Measurements from ENCODE around the gene C11orf58. TPM values are rescaled to one million over a fixed set of nuclear protein-coding genes. Genes with fewer than 3 reads are reported as not detected.

Gene C11orf58
- total and polyA plus RNA-seq, 3 experiments from 2014 or later, result 144 to 188 (median 163) TPM

DNA sequence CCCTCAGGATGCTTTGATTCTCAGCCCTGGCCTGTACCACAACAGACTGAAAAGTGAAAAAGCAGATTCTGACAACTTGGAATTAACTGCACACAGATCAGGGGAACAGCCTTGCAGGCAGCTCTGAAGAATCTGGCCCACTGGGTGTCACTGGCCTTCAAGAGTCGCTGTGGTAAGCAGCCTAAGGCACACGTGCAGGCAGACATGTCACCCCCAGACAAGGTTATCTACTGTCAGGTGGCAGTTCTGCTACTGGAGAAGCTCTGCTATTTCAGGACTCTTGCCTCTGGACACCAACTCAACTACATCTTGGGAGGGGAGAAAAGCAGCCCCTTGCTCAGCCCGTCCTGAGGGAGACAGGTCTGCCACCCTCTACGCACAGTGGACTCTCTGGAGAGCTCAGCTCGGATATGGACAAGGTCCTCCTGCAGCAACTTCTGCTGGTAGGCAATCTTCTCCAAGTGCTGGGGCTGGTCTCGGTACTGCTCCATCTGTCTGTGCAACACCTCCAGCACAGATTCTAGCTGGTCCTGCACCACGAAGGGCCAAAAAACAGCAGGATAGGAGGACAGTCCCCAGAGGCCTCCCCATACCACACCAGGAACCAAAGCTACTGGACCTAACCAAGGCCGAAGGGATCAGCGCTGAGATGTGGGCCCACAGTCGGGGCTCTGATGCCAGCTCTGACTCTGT lies 63.0 kb downstream of the C11orf58 start:
- peak overlapping the region in 5 of 8 donors; percentile 23 to 82 (median 69) for H3K27ac Mint-ChIP-seq
- H3K36me3 ChIP-seq (ENCODE audit: insufficient read depth, low read length), result no peaks in the 10 kb centered on the region

DNA sequence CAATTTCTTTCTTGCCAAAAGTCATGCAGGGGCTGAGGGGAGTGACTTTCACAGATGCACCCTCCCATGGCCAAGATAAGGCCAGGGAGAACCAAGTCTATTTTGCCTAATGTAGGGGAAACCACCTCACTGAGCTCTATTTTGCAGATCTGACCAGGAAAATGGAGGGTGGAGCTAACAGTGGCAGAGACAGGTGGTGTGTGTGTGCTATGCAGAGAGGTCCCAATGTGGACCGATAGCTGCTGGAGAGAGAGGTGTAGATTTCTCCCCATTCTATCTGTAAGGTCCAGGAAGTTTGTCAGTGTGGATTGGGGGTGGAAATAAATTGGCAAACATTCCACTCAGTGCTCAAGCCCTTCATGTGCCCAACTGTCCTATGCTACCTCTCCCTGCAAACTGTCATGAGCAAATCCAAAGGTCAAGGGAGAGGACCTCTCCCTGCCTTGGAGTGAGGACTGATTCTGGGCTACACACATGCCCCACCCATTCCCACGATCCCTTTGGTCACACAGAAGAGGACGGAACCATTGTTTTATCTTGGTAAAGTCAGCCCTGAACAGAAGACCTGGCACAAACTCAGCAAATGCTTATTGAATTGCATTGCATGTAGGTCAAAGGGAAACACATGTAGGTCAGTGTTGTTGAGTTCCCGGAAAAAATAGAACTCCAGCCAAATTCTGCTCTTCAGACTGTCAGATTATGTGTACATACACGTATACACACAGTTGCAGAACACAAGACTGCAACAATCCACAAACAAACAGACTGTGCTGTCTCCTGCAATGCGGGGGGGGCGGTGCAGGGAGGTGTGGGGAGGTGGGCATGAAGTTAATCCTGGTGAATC lies 65.9 kb downstream of the C11orf58 start:
- peaks cover 3 to 39% (median 31%) of the 10 kb centered on the region in 3 donors for H3K4me1 Mint-ChIP-seq
- H3K27me3 Mint-ChIP-seq, result peaks cover 1 to 15% of the 10 kb centered on the region in 2 donors
- H3K9me3 Mint-ChIP-seq, result no peaks in the 10 kb centered on the region
- no peak overlapping the region for H3K27ac ChIP-seq (ENCODE audit: low read depth, low read length)
- peak overlapping the region in 7 of 8 donors; percentile 43 to 94 (median 91) for H3K27ac Mint-ChIP-seq
- H3K36me3 ChIP-seq (ENCODE audit: insufficient read depth, low read length), result no peaks in the 10 kb centered on the region
- peak overlapping the region in 6 of 7 donors; percentile 34 to 79 (median 70) for H3K4me3 Mint-ChIP-seq
- ChIA-PET CTCF (interaction anchor here (1.4 kb wide), 1 partner anchor 16 kb away, joined by 5 read pairs; no protein-coding TSS in a partner anchor), POLR2A (interaction anchor here (0.6 kb wide), 1 partner anchor 243 kb away, joined by 3 read pairs; no protein-coding TSS in a partner anchor)
- no peaks in the 10 kb centered on the region for H3K27me3 ChIP-seq (ENCODE audit: insufficient read depth, low read length, poor library complexity, severe bottlenecking)
- DNase-seq, result no peak
- H3K36me3 Mint-ChIP-seq, result peaks cover 0 to 5% (median 3%) of the 10 kb centered on the region in 3 donors
- no peaks in the 10 kb centered on the region for H3K9me3 ChIP-seq (ENCODE audit: low read length)
- H3K4me3 ChIP-seq (ENCODE audit: low read length), result no peak overlapping the region
- H3K4me1 ChIP-seq (ENCODE audit: insufficient read depth, low read length), result no peaks in the 10 kb centered on the region

More for the DNA sequence above, 63.0 kb downstream of the C11orf58 start:
- H3K27ac ChIP-seq (ENCODE audit: low read depth, low read length), result no peak overlapping the region
- H3K9me3 ChIP-seq (ENCODE audit: low read length), result no peaks in the 10 kb centered on the region
- Mint-ChIP-seq H3K27me3 (peaks cover 1 to 12% of the 10 kb centered on the region in 2 donors), H3K4me1 (peaks cover 0 to 27% (median 22%) of the 10 kb centered on the region in 3 donors), H3K9me3 (no peaks in the 10 kb centered on the region), H3K4me3 (peak overlapping the region in 1 of 7 donors; percentile 20), H3K36me3 (peaks cover 0 to 4% (median 3%) of the 10 kb centered on the region in 3 donors)
- H3K4me3 ChIP-seq (ENCODE audit: low read length), result no peak overlapping the region
- no peaks in the 10 kb centered on the region for H3K4me1 ChIP-seq (ENCODE audit: insufficient read depth, low read length)
- DNase-seq, result no peak
- H3K27me3 ChIP-seq (ENCODE audit: insufficient read depth, low read length, poor library complexity, severe bottlenecking), result no peaks in the 10 kb centered on the region
- ChIA-PET POLR2A (no interaction called here), CTCF (interaction anchor here (1.5 to 3.4 kb wide), 3 partner anchors 13 to 19 kb away, joined by 6 to 12 read pairs (median 12); no protein-coding TSS in a partner anchor)

DNA sequence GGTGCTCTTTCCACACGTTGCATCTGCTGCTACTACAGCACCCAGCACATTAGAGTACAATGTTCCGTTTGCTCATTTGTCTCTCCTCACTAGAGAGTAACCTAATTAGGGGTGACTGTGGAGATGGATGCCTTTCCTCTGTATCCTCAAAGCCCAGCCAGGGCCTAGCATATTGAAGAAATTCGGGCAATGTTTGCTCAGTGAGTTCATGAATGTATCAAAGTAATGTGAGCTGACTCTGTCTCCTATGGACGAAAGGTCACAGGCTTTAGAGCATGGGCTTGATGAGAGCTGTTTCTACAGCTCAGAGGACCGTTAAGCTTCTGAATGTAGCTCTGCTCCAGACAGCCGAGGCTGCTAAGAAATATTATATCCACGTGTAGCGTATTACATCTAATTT lies 67.5 kb downstream of the C11orf58 start:
- Histone ChIP-seq H3K27ac (ENCODE audit: low read depth, low read length) (no peak overlapping the region), H3K4me3 (ENCODE audit: low read length) (no peak overlapping the region), H3K9me3 (ENCODE audit: low read length) (no peaks in the 10 kb centered on the region), H3K27me3 (ENCODE audit: insufficient read depth, low read length, poor library complexity, severe bottlenecking) (no peaks in the 10 kb centered on the region), H3K4me1 (ENCODE audit: insufficient read depth, low read length) (no peaks in the 10 kb centered on the region), H3K36me3 (ENCODE audit: insufficient read depth, low read length) (no peaks in the 10 kb centered on the region)
- ChIA-PET POLR2A (no interaction called here), CTCF (interaction anchor here (0.8 to 1.4 kb wide), 2 partner anchors 14 to 17 kb away, joined by 3 to 5 read pairs; no protein-coding TSS in a partner anchor)
- peaks cover 3 to 32% (median 26%) of the 10 kb centered on the region in 3 donors for H3K4me1 Mint-ChIP-seq
- H3K27ac Mint-ChIP-seq, result peak overlapping the region in 6 of 8 donors; percentile 11 to 94 (median 72)
- peaks cover 4 to 15% of the 10 kb centered on the region in 2 donors for H3K27me3 Mint-ChIP-seq
- H3K36me3 Mint-ChIP-seq, result peaks cover 0 to 5% (median 0%) of the 10 kb centered on the region in 3 donors
- peak overlapping the region in 2 of 7 donors; percentile 2 to 39 for H3K4me3 Mint-ChIP-seq
- DNase-seq, result no peak
- H3K9me3 Mint-ChIP-seq, result no peaks in the 10 kb centered on the region

DNA sequence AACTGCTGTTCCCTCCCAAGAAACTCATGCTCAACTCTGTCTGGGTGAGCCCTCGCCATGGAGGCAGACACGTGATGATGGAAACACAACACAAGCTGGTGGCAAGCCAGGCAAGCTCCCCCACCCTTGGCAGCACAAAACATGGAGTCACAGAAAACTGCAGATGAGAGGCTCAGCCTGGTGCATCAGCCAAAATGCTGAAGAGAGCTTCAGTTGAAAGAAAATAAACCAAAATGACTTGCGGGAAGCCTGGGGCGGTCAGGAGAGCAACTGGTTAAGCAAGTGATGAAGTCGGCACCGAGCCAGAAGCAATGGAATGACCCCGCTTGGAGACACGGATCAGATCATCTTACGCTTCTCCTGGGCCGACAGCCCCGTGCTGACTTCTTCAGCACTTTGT lies 68.3 kb downstream of the C11orf58 start:
- Mint-ChIP-seq H3K27me3 (peaks cover 4 to 15% of the 10 kb centered on the region in 2 donors), H3K4me1 (peaks cover 3 to 40% (median 32%) of the 10 kb centered on the region in 3 donors), H3K4me3 (peak overlapping the region in 3 of 7 donors; percentile 19 to 58 (median 36)), H3K36me3 (peaks cover 0 to 5% (median 2%) of the 10 kb centered on the region in 3 donors), H3K27ac (peak overlapping the region in 6 of 8 donors; percentile 3 to 94 (median 85)), H3K9me3 (no peaks in the 10 kb centered on the region)
- Histone ChIP-seq H3K9me3 (ENCODE audit: low read length) (no peaks in the 10 kb centered on the region), H3K27ac (ENCODE audit: low read depth, low read length) (no peak overlapping the region), H3K36me3 (ENCODE audit: insufficient read depth, low read length) (no peaks in the 10 kb centered on the region), H3K4me1 (ENCODE audit: insufficient read depth, low read length) (no peaks in the 10 kb centered on the region), H3K27me3 (ENCODE audit: insufficient read depth, low read length, poor library complexity, severe bottlenecking) (no peaks in the 10 kb centered on the region), H3K4me3 (ENCODE audit: low read length) (no peak overlapping the region)
- no peak for DNase-seq
- ChIA-PET POLR2A (no interaction called here), CTCF (interaction anchor here (0.8 to 0.9 kb wide), 2 partner anchors 13 to 18 kb away, joined by 3 to 5 read pairs; no protein-coding TSS in a partner anchor)

DNA sequence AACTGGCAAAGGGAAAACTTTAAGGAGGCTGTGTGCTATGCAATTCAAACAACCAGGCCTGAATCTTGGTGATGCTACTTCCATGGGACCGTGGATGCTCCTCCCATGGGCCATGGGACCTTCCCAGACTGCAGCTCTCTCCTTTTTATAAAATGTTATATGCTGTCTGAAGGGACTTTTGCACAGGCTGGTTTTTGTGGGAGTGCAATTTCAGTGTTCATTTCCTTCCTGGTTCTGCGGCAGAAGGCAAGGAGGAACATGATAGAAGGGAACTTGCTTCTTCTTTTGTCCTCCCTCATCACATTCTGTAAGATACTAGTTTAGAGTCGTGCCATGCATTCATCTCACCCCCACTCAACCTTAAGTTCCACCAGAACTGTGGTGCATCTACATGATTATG lies 68.9 kb downstream of the C11orf58 start:
- ChIA-PET CTCF (interaction anchor here (0.9 kb wide), 1 partner anchor 13 kb away, joined by 5 read pairs; no protein-coding TSS in a partner anchor), POLR2A (no interaction called here)
- Histone ChIP-seq H3K4me1 (ENCODE audit: insufficient read depth, low read length) (no peaks in the 10 kb centered on the region), H3K27me3 (ENCODE audit: insufficient read depth, low read length, poor library complexity, severe bottlenecking) (no peaks in the 10 kb centered on the region), H3K4me3 (ENCODE audit: low read length) (no peak overlapping the region), H3K27ac (ENCODE audit: low read depth, low read length) (no peak overlapping the region), H3K36me3 (ENCODE audit: insufficient read depth, low read length) (no peaks in the 10 kb centered on the region), H3K9me3 (ENCODE audit: low read length) (no peaks in the 10 kb centered on the region)
- Mint-ChIP-seq H3K36me3 (peaks cover 0 to 5% (median 2%) of the 10 kb centered on the region in 3 donors), H3K4me1 (peaks cover 3 to 42% (median 34%) of the 10 kb centered on the region in 3 donors), H3K27me3 (peaks cover 4 to 15% of the 10 kb centered on the region in 2 donors), H3K9me3 (no peaks in the 10 kb centered on the region), H3K4me3 (peak overlapping the region in 4 of 7 donors; percentile 11 to 58 (median 38)), H3K27ac (peak overlapping the region in 7 of 8 donors; percentile 19 to 94 (median 79))
- DNase-seq, result no peak

Data from CD8-positive, alpha-beta memory T cell (primary cell).